Measurements from ENCODE around the gene PGLYRP1. TPM values are rescaled to one million over a fixed set of nuclear protein-coding genes. Genes with fewer than 3 reads are reported as not detected.

Gene PGLYRP1
- total RNA-seq, 1 experiment from 2014 or later = not detected

DNA sequence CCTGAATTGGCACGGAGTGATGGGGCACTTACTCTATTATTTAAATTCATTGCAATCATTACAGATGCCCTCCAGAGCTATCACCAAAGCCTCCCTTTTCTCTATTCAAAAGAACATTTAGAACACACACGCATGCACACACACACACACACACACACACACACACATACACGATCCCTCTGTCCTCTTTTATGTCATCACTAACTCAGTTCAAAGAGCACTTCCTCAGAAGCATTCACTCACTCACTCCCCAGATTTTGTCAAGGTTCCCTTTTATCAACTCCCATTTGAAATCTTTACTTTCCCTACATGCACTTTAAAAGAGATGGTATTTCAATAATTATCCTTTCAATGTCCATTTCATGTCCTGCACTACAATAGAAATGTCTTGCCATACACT is 40.3 kb upstream of the PGLYRP1 start:
- H3K36me3 ChIP-seq (ENCODE audit: control insufficient read depth, insufficient read depth, low read length) = no peaks in the 10 kb centered on the region
- H3K9me3 ChIP-seq (ENCODE audit: control insufficient read depth, insufficient read depth, low read depth, low read length) = no peaks in the 10 kb centered on the region
- peaks cover 2% of the 10 kb centered on the region; the same call in 1 of the 2 replicates for H3K27me3 ChIP-seq (ENCODE audit: control insufficient read depth, insufficient read depth, low read length)
- no peak overlapping the region for H3K27ac ChIP-seq (ENCODE audit: low read length)
- ATAC-seq (no peak), DNase-seq (ENCODE audit: low read depth, low spot score) (no peak)
- POLR2A ChIA-PET = no interaction called here
- CTCF ChIA-PET = no interaction called here
- peaks cover 2% of the 10 kb centered on the region; the same call in 1 of the 2 replicates for H3K4me1 ChIP-seq (ENCODE audit: control insufficient read depth, insufficient read depth, low read length)
- no peak overlapping the region for H3K4me3 ChIP-seq (ENCODE audit: low read depth in 2 of 2, low read length in 2 of 2)
- intact Hi-C loops (cut with micrococcal nuclease; ENCODE audit: unreplicated experiment) = no loop called here
- in situ Hi-C loops (cut with HindIII; ENCODE audit: low pct_unique_long_range_greater_than_20kb, low sequenced_read_pairs) = no loop called here
- TF ChIP-seq TCF7L2 (IDR thresholded peaks at IDR 0.05; ENCODE audit: low read depth, low read length) = no peak
- no peak for TF ChIP-seq POLR2AphosphoS5 (IDR thresholded peaks at IDR 0.05; ENCODE audit: low read depth, low read length)
- TF ChIP-seq, protein P1, sequence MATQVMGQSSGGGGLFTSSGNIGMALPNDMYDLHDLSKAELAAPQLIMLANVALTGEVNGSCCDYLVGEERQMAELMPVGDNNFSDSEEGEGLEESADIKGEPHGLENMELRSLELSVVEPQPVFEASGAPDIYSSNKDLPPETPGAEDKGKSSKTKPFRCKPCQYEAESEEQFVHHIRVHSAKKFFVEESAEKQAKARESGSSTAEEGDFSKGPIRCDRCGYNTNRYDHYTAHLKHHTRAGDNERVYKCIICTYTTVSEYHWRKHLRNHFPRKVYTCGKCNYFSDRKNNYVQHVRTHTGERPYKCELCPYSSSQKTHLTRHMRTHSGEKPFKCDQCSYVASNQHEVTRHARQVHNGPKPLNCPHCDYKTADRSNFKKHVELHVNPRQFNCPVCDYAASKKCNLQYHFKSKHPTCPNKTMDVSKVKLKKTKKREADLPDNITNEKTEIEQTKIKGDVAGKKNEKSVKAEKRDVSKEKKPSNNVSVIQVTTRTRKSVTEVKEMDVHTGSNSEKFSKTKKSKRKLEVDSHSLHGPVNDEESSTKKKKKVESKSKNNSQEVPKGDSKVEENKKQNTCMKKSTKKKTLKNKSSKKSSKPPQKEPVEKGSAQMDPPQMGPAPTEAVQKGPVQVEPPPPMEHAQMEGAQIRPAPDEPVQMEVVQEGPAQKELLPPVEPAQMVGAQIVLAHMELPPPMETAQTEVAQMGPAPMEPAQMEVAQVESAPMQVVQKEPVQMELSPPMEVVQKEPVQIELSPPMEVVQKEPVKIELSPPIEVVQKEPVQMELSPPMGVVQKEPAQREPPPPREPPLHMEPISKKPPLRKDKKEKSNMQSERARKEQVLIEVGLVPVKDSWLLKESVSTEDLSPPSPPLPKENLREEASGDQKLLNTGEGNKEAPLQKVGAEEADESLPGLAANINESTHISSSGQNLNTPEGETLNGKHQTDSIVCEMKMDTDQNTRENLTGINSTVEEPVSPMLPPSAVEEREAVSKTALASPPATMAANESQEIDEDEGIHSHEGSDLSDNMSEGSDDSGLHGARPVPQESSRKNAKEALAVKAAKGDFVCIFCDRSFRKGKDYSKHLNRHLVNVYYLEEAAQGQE (IDR thresholded peaks at IDR 0.05; ENCODE audit: insufficient read depth in 1 of 2, low read depth in 2 of 2, low read length in 1 of 2) = no peak
- TF ChIP-seq, protein P2, sequence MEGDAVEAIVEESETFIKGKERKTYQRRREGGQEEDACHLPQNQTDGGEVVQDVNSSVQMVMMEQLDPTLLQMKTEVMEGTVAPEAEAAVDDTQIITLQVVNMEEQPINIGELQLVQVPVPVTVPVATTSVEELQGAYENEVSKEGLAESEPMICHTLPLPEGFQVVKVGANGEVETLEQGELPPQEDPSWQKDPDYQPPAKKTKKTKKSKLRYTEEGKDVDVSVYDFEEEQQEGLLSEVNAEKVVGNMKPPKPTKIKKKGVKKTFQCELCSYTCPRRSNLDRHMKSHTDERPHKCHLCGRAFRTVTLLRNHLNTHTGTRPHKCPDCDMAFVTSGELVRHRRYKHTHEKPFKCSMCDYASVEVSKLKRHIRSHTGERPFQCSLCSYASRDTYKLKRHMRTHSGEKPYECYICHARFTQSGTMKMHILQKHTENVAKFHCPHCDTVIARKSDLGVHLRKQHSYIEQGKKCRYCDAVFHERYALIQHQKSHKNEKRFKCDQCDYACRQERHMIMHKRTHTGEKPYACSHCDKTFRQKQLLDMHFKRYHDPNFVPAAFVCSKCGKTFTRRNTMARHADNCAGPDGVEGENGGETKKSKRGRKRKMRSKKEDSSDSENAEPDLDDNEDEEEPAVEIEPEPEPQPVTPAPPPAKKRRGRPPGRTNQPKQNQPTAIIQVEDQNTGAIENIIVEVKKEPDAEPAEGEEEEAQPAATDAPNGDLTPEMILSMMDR (IDR thresholded peaks at IDR 0.05) = no peak
- no peak for TF ChIP-seq SIN3A (IDR thresholded peaks at IDR 0.05; ENCODE audit: borderline replicate concordance, insufficient read depth, low read depth, low read length)
- no TSS peak for BruUV-seq (replicated peaks)

DNA sequence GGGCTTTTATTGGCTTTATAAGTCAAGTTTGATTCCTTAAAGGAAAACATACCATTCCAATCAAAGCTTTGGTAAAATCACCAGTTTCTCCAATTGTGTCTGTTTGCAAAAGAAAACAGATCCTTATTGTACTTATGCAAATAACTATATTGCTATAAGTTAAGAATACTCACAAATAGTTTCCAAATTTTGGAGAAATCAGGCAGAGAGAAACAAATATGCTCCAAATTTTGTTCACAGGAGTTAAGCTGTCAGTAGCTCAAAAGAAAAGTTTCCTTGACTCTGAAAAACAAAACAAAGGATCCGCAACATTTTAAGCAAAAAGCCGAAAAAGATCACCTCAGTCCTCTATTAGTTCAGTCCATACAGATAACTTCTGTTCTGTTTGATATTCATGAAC is 37.2 kb upstream of the PGLYRP1 start:
- BruUV-seq (replicated peaks) = no TSS peak
- Histone ChIP-seq H3K4me1 (ENCODE audit: control insufficient read depth, insufficient read depth, low read length) (no peaks in the 10 kb centered on the region), H3K27ac (ENCODE audit: low read length) (no peak overlapping the region), H3K9me3 (ENCODE audit: control insufficient read depth, insufficient read depth, low read depth, low read length) (no peaks in the 10 kb centered on the region), H3K27me3 (ENCODE audit: control insufficient read depth, insufficient read depth, low read length) (peaks cover 2% of the 10 kb centered on the region; the same call in 1 of the 2 replicates), H3K4me3 (ENCODE audit: low read depth in 2 of 2, low read length in 2 of 2) (no peak overlapping the region), H3K36me3 (ENCODE audit: control insufficient read depth, insufficient read depth, low read length) (no peaks in the 10 kb centered on the region)
- ATAC-seq = no peak
- intact Hi-C loops (cut with micrococcal nuclease; ENCODE audit: unreplicated experiment) (no loop called here), in situ Hi-C loops (cut with HindIII; ENCODE audit: low pct_unique_long_range_greater_than_20kb, low sequenced_read_pairs) (no loop called here)
- ChIA-PET CTCF (no interaction called here), POLR2A (interaction anchor here (0.9 kb wide), 1 partner anchor 14 kb away, joined by 4 read pairs; no protein-coding TSS in a partner anchor)
- TF ChIP-seq, protein P2 (IDR thresholded peaks at IDR 0.05) = no peak
- TF ChIP-seq POLR2AphosphoS5 (IDR thresholded peaks at IDR 0.05; ENCODE audit: low read depth, low read length) (no peak), TCF7L2 (IDR thresholded peaks at IDR 0.05; ENCODE audit: low read depth, low read length) (no peak), SIN3A (IDR thresholded peaks at IDR 0.05; ENCODE audit: borderline replicate concordance, insufficient read depth, low read depth, low read length) (no peak)
- TF ChIP-seq, protein P1 (IDR thresholded peaks at IDR 0.05; ENCODE audit: insufficient read depth in 1 of 2, low read depth in 2 of 2, low read length in 1 of 2) = no peak
- DNase-seq (ENCODE audit: low read depth, low spot score) = no peak
